ENCODE measurements around the gene TMCC1. TPM values are rescaled to one million over a fixed set of nuclear protein-coding genes. Genes with fewer than 3 reads are reported as not detected.

TMCC1 gene
- total RNA-seq, 1 donor = 11.2 TPM

- no peak for TF ChIP-seq CTCF (IDR thresholded peaks at IDR 0.05; ENCODE audit: insufficient read depth, low read depth, low read length)
- no peak overlapping the region for H3K4me3 ChIP-seq (ENCODE audit: low read depth, low read length)
- peak; percentile 88 for DNase-seq (ENCODE audit: low read depth)
These were observed 169.8 kb downstream of the TMCC1 start for GRCh38 chr3:129723558-129724324.

- no peak for TF ChIP-seq CTCF (IDR thresholded peaks at IDR 0.05; ENCODE audit: insufficient read depth, low read depth, low read length)
- no peak for DNase-seq (ENCODE audit: low read depth)
- no peak overlapping the region for H3K4me3 ChIP-seq (ENCODE audit: low read depth, low read length)
These were observed 171.0 kb downstream of the TMCC1 start for GRCh38 chr3:129722527-129722926.

- no peak for DNase-seq (ENCODE audit: low read depth)
- no peak for TF ChIP-seq CTCF (IDR thresholded peaks at IDR 0.05; ENCODE audit: insufficient read depth, low read depth, low read length)
These were observed 175.3 kb downstream of the TMCC1 start for GRCh38 chr3:129718201-129718600.

GRCh38 chr3:129715854-129716253, 177.7 kb downstream of the TMCC1 start:
- H3K4me3 ChIP-seq (ENCODE audit: low read depth, low read length) = no peak overlapping the region
- TF ChIP-seq CTCF (IDR thresholded peaks at IDR 0.05; ENCODE audit: insufficient read depth, low read depth, low read length) = no peak
- no peak for DNase-seq (ENCODE audit: low read depth)

More at GRCh38 chr3:129718201-129718600, 175.3 kb downstream of the TMCC1 start:
- no peak overlapping the region for H3K4me3 ChIP-seq (ENCODE audit: low read depth, low read length)

- TF ChIP-seq CTCF (IDR thresholded peaks at IDR 0.05; ENCODE audit: insufficient read depth, low read depth, low read length) = no peak
- peak; percentile 12 for DNase-seq (ENCODE audit: low read depth)
- H3K4me3 ChIP-seq (ENCODE audit: low read depth, low read length) = no peak overlapping the region
These were observed 185.1 kb downstream of the TMCC1 start for GRCh38 chr3:129708328-129708861.

GRCh38 chr3:129705274-129705673, 188.2 kb downstream of the TMCC1 start:
- TF ChIP-seq CTCF (IDR thresholded peaks at IDR 0.05; ENCODE audit: insufficient read depth, low read depth, low read length) = no peak

More at GRCh38 chr3:129705274-129705673, 188.2 kb downstream of the TMCC1 start:
- no peak for DNase-seq (ENCODE audit: low read depth)
- no peak overlapping the region for H3K4me3 ChIP-seq (ENCODE audit: low read depth, low read length)
